Large intestine (tissue), 12 donors: ENCODE data around the gene INPP5F. TPM values are rescaled to one million over a fixed set of nuclear protein-coding genes. Genes with fewer than 3 reads are reported as not detected.

Experiments
- DNase-seq, 2 donors: peaks; one replicate each; pipeline versions ENCODE4 v3.0.0 to v3.0.0-alpha.2; 2013
- H3K27ac ChIP-seq: one replicate; pipeline ENCODE4 v1.5.1; 2013; ENCODE audit warnings: low read length
- H3K27me3 ChIP-seq: 2 replicates; pipeline ENCODE4 v1.6.1; 2013; ENCODE audit warnings: low read length; ENCODE audit not compliant: control insufficient read depth, insufficient read depth
- H3K36me3 ChIP-seq: 2 replicates; pipeline ENCODE4 v1.6.1; 2013; ENCODE audit warnings: low read length; ENCODE audit not compliant: control insufficient read depth, insufficient read depth
- H3K4me1 ChIP-seq: one replicate; pipeline ENCODE4 v1.6.1; 2013; ENCODE audit warnings: low read length; ENCODE audit not compliant: control insufficient read depth, insufficient read depth
- H3K4me3 ChIP-seq: one replicate; pipeline ENCODE4 v1.5.1; 2013; ENCODE audit warnings: low read length
- H3K9me3 ChIP-seq: one replicate; pipeline ENCODE4 v1.6.1; 2013; ENCODE audit warnings: mild to moderate bottlenecking, low read depth, low read length, moderate library complexity; ENCODE audit not compliant: control insufficient read depth
- WGBS: methylation state at CpG from one replicate; pipeline ENCODE4 v1.1.5; 2013; ENCODE audit warnings: low lambda C conversion rate; ENCODE audit not compliant: insufficient coverage; 5-methylcytosine and 5-hydroxymethylcytosine counted together
- long read RNA-seq, 11 donors: transcript quantifications; one replicate each; lab custom pipeline, GENCODE V29; 2026
- polyA plus RNA-seq: library from polyadenylated mRNA; unstranded; fragments of 120-200 nt; gene quantifications from one replicate; pipeline ENCODE4 v1.2.1, GENCODE V29; 2013

Gene INPP5F, protein sequence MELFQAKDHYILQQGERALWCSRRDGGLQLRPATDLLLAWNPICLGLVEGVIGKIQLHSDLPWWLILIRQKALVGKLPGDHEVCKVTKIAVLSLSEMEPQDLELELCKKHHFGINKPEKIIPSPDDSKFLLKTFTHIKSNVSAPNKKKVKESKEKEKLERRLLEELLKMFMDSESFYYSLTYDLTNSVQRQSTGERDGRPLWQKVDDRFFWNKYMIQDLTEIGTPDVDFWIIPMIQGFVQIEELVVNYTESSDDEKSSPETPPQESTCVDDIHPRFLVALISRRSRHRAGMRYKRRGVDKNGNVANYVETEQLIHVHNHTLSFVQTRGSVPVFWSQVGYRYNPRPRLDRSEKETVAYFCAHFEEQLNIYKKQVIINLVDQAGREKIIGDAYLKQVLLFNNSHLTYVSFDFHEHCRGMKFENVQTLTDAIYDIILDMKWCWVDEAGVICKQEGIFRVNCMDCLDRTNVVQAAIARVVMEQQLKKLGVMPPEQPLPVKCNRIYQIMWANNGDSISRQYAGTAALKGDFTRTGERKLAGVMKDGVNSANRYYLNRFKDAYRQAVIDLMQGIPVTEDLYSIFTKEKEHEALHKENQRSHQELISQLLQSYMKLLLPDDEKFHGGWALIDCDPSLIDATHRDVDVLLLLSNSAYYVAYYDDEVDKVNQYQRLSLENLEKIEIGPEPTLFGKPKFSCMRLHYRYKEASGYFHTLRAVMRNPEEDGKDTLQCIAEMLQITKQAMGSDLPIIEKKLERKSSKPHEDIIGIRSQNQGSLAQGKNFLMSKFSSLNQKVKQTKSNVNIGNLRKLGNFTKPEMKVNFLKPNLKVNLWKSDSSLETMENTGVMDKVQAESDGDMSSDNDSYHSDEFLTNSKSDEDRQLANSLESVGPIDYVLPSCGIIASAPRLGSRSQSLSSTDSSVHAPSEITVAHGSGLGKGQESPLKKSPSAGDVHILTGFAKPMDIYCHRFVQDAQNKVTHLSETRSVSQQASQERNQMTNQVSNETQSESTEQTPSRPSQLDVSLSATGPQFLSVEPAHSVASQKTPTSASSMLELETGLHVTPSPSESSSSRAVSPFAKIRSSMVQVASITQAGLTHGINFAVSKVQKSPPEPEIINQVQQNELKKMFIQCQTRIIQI
- 24.7 TPM for polyA plus RNA-seq
- long read RNA-seq, donor 1, partial matches to known transcripts = 0 of 1 reads
- long read RNA-seq, donor 1, other reads (novel, unspliced or antisense) = 0 of 1 reads
- long read RNA-seq, donor 2, full-length matches to known transcripts = 5 of 5 reads
- long read RNA-seq, donor 2, partial matches to known transcripts = 0 of 5 reads
- long read RNA-seq, donor 2, other reads (novel, unspliced or antisense) = 0 of 5 reads
- long read RNA-seq, donor 3 = 0 reads
- long read RNA-seq, donor 4 = 0 reads
- long read RNA-seq, donor 5, full-length matches to known transcripts = 5 of 5 reads
- long read RNA-seq, donor 5, partial matches to known transcripts = 0 of 5 reads
- long read RNA-seq, donor 5, other reads (novel, unspliced or antisense) = 0 of 5 reads
- long read RNA-seq, donor 6, partial matches to known transcripts = 0 of 2 reads
- long read RNA-seq, donor 6, other reads (novel, unspliced or antisense) = 0 of 2 reads
- long read RNA-seq, donor 7, full-length matches to known transcripts = 3 of 3 reads
- long read RNA-seq, donor 7, partial matches to known transcripts = 0 of 3 reads
- long read RNA-seq, donor 7, other reads (novel, unspliced or antisense) = 0 of 3 reads
- long read RNA-seq, donor 8, full-length matches to known transcripts = 4 of 4 reads
- long read RNA-seq, donor 8, partial matches to known transcripts = 0 of 4 reads
- long read RNA-seq, donor 8, other reads (novel, unspliced or antisense) = 0 of 4 reads
- long read RNA-seq, donor 9, full-length matches to known transcripts = 1 of 1 reads
- long read RNA-seq, donor 9, partial matches to known transcripts = 0 of 1 reads
- long read RNA-seq, donor 9, other reads (novel, unspliced or antisense) = 0 of 1 reads
- long read RNA-seq, donor 10, partial matches to known transcripts = 12 of 15 reads
- long read RNA-seq, donor 10, other reads (novel, unspliced or antisense) = 0 of 15 reads
- long read RNA-seq, donor 11, full-length matches to known transcripts = 3 of 3 reads
- long read RNA-seq, donor 11, partial matches to known transcripts = 0 of 3 reads
- long read RNA-seq, donor 11, other reads (novel, unspliced or antisense) = 0 of 3 reads

DNA sequence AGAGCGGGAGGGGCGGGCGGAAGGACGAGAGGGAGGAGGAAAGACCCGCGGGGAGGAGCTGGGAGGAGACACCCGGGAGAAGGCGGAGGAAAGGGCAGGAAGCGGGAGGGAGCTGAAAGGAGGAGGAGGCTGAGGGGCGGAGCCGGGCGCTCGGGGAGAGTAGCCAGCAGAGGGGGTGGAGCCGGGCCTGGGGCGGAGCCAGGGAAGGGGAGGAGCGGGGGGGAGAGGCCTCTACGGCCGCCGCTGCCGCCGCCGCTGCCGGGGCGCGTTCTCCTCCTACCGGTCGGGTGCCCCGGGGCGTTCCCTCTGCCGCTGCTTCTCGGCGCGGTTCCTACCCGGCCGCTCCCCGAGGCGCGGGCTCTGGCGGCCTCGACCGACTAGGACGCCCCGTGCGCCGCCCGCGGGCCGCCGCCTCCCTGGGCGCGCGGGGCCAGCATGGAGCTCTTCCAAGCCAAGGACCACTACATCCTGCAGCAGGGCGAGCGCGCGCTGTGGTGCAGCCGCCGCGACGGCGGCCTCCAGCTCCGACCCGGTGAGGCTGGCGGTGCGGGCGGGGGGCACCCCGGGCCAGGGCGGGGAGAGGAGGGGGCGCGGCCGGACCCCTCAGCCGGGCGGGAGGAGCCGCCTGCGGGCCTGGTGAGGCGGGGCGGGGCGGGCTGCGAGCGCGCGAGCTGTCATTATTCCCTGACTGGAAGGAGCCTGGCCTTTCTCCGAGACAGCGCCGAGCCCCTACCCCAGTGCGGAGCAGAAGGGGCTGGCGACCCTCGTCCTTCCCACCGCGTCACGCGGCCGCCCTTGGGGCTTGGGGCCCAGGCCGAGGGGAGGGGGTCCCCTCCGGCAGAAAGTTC, at the start of gene INPP5F:
INPP5F (plus strand) TSS at position 223 of the 848 bp plus-strand sequence; CDS start at position 436, 213 bp downstream.
- peaks cover 14% of the 10 kb centered on the region for H3K4me1 ChIP-seq
- peak within 1 kb of the TSS; percentile 91 for H3K27ac ChIP-seq
- WGBS = no CpG with 5 or more reads among the region's 95 CpGs
- H3K4me3 ChIP-seq = peak within 1 kb of the TSS; percentile 78
- H3K9me3 ChIP-seq = no peaks in the 10 kb centered on the region
- H3K36me3 ChIP-seq = no peaks in the 10 kb centered on the region
- peak; percentile 98 to 99 for DNase-seq
- no peaks in the 10 kb centered on the region for H3K27me3 ChIP-seq

DNA sequence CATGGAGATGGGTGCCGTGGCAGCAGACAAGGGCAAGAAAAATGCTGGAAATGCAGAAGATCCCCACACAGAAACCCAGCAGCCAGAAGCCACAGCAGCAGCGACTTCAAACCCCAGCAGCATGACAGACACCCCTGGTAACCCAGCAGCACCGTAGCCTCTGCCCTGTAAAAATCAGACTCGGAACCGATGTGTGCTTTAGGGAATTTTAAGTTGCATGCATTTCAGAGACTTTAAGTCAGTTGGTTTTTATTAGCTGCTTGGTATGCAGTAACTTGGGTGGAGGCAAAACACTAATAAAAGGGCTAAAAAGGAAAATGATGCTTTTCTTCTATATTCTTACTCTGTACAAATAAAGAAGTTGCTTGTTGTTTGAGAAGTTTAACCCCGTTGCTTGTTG, 48.7 kb upstream of the INPP5F start:
- H3K4me1 ChIP-seq = no peaks in the 10 kb centered on the region
- no peaks in the 10 kb centered on the region for H3K27me3 ChIP-seq
- DNase-seq = no peak
- no peak overlapping the region for H3K27ac ChIP-seq
- H3K36me3 ChIP-seq = peaks cover 35% of the 10 kb centered on the region
- no peak overlapping the region for H3K4me3 ChIP-seq
- WGBS = no CpG with 5 or more reads among the region's 6 CpGs
- no peaks in the 10 kb centered on the region for H3K9me3 ChIP-seq

DNA sequence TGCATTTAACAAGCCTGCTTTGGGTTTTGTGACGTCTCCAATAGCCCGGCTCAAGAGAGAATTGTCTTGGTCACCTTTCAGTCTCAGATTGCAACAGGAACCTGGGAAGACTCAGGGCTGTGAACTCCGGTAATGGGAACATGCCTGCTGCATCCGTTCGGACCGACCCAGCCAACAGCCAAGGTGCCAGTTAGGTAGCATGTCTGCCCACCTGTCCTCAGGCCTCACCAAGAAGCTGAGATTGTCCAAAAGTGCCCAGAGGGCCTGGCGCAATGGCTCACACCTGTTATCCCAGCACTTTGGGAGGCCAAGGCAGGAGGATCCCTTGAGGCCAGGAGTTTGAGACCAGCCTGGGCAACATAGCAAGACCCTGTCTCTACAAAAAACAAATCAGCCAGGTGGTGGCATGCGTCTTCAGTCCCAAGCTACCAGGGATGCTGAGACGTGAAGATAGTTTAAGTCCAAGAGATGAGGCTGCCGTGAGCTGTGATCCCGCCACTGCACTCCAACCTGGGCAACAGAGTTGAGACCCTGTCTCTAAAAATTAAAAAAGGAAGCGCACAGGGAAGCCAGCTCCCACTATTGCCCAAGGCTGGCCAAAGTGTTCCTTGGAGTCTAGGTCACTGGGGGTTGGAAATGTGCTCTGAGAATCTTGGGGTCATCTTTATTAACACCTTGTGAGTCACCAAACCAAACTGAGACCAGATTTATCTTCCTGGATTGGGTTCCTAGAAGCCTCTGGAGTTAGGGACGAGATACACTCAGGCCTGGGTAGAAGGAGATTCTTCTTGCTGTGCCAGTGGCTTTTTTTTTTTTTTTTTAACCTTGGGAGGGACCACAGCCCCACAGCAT, 47.7 kb upstream of the INPP5F start:
- DNase-seq = no peak
- H3K9me3 ChIP-seq = no peaks in the 10 kb centered on the region
- H3K4me1 ChIP-seq = no peaks in the 10 kb centered on the region
- no peak overlapping the region for H3K4me3 ChIP-seq
- H3K36me3 ChIP-seq = peaks cover 25% of the 10 kb centered on the region
- H3K27ac ChIP-seq = no peak overlapping the region
- WGBS = no CpG with 5 or more reads among the region's 13 CpGs
- H3K27me3 ChIP-seq = no peaks in the 10 kb centered on the region

DNA sequence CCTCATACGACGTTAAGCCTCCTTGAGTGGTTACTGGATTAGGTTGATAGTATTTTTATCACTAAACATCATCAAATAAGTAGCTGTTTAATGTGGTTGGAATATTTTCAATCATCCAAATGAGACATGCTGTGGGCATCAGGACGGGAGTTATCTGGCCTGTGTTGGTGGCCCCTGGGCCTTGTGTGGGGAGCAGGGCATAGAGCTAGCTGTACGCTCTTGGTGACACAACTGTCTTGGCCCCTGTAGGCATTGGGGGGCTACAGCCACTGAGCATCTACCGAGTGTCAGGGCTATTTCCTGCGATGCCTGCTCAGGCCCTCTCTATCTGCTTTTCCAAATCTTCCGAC, 46.4 kb upstream of the INPP5F start:
- no peaks in the 10 kb centered on the region for H3K9me3 ChIP-seq
- WGBS = no CpG with 5 or more reads among the region's 7 CpGs
- H3K4me1 ChIP-seq = no peaks in the 10 kb centered on the region

DNA sequence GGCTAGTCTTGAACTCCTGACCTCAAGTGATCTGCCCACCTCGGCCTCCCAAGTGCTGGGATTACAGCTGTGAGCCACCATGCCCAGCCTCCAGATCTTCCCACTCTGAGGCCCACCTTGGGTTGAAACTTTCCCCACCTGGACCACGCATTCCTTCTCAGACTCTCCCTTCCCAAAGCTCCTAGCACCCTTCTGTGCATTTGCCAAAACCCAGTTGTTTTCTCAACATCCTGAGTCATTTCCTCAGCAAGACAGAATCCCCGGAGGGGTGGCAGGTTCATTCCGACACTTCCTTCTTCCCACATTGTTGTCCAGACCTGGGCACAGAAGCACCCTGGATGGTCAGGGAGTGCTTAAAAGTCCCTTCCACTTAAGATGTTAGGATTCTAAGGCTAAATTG, 45.8 kb upstream of the INPP5F start:
- peaks cover 15% of the 10 kb centered on the region for H3K36me3 ChIP-seq
- no peaks in the 10 kb centered on the region for H3K9me3 ChIP-seq
- H3K4me1 ChIP-seq = no peaks in the 10 kb centered on the region
- whole genome bisulfite sequencing = 80% methylated on average over 1 of the region's 4 CpGs
- no peak for DNase-seq
- no peak overlapping the region for H3K4me3 ChIP-seq
- no peaks in the 10 kb centered on the region for H3K27me3 ChIP-seq
- H3K27ac ChIP-seq = no peak overlapping the region

More for the DNA sequence above, 46.4 kb upstream of the INPP5F start:
- Histone ChIP-seq H3K27me3 (no peaks in the 10 kb centered on the region), H3K27ac (no peak overlapping the region), H3K36me3 (peaks cover 15% of the 10 kb centered on the region), H3K4me3 (no peak overlapping the region)
- no peak for DNase-seq

DNA sequence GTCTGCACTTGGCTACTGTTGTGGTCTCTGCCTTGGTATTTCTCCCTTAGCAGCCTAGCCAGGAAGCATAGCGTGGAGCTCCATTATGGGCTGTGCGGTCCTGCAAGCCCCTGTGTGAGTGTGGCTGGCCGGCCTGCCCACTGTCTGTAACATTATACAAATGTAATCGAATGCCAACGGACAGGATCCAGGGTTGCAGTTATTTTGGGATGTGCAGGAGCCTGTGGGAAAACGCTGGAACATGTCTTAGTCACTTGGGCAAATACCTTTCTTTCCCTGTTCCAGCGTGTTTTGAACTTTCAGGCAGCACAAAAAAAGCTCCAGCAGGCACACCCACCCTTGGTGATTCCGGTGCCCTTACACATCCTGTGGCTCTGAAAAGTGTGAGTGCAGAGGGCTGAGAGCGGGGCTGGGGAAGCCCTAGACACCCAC, 45.2 kb upstream of the INPP5F start:
- DNase-seq = no peak
- no CpG with 5 or more reads among the region's 9 CpGs for WGBS
- Histone ChIP-seq H3K9me3 (no peaks in the 10 kb centered on the region), H3K36me3 (peaks cover 15% of the 10 kb centered on the region), H3K27me3 (no peaks in the 10 kb centered on the region), H3K4me1 (no peaks in the 10 kb centered on the region), H3K4me3 (no peak overlapping the region), H3K27ac (no peak overlapping the region)

DNA sequence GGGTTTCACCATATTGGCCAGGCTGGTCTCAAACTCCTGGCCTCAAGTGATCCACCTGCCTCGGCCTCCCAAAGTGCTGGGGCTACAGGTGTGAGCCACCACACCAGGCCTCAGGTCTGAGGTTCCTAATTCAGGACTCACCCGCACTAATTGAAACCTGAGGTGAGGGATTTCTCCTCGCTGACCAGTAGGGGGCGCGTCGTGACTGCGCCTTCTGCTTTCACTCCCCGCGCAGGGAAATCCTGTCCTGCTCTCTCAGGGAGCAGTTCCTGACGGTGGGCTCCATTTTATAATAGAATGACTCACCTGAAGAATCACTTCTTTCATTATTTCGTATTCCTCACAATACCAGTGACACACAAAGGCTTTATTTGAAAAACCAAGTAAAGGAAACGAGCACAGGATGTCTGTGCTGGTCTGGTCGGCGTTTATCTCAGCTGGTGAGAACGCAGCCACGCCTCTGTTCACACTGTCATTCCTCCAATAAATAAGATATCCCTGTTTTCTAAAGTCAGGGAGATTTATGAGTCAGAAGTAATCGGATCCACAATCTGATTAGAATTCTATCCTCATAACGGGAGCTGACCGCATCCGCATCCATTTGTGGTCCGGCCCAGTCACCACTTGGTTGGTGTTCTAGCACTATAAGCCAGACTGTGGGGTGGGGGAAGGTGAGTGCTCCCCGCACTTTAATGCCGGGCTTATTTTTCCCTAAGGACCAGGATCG, 39.2 kb upstream of the INPP5F start:
- no peaks in the 10 kb centered on the region for H3K27me3 ChIP-seq
- peaks cover 13% of the 10 kb centered on the region for H3K4me1 ChIP-seq
- H3K27ac ChIP-seq = peak overlapping the region; percentile 62
- no peaks in the 10 kb centered on the region for H3K36me3 ChIP-seq
- DNase-seq = peak; percentile 81 to 82
- H3K9me3 ChIP-seq = no peaks in the 10 kb centered on the region
- peak overlapping the region; percentile 22 for H3K4me3 ChIP-seq
- 0% methylated on average over 2 of the region's 24 CpGs for WGBS
